GM23248 (cell line): ENCODE results near the gene PHKA2. TPM values are rescaled to one million over a fixed set of nuclear protein-coding genes. Genes with fewer than 3 reads are reported as not detected.
"Not testable (repeated sequence)": the region's sequence is repeated elsewhere in the genome, so short reads cannot be mapped to it uniquely, and the experiment has no call there.

Source experiments
- DNase-seq: peaks from one replicate; pipeline ENCODE4 v3.0.0-alpha.2; 2015
- H2AFZ ChIP-seq: fragments of 200-600 bp; sonication (generic); 2 replicates; pipeline ENCODE4 v1.6.1; 2016; ENCODE audit warnings: antibody characterized with exemption
- H3F3A ChIP-seq: fragments of 200-600 bp; sonication (generic); 2 replicates; pipeline ENCODE4 v1.6.1; 2016; ENCODE audit warnings: mild to moderate bottlenecking, antibody characterized with exemption, mixed run types; ENCODE audit not compliant: insufficient read depth
- H3K27ac ChIP-seq: fragments of 200-600 bp; sonication (generic); 2 replicates; pipeline ENCODE4 v1.5.1; 2016; ENCODE audit warnings: mild to moderate bottlenecking
- H3K27me3 ChIP-seq: fragments of 200-600 bp; sonication (generic); replicated peaks from 2 replicates; pipeline ENCODE4 v1.6.1; 2016; ENCODE audit warnings: mild to moderate bottlenecking; ENCODE audit not compliant: insufficient read depth
- H3K36me3 ChIP-seq: fragments of 200-600 bp; sonication (generic); 2 replicates; pipeline ENCODE4 v1.6.1; 2016; ENCODE audit warnings: low read depth, mild to moderate bottlenecking
- H3K4me1 ChIP-seq: fragments of 200-600 bp; sonication (generic); 2 replicates; pipeline ENCODE4 v1.6.1; 2016; ENCODE audit warnings: mild to moderate bottlenecking; ENCODE audit not compliant: insufficient read depth
- H3K4me2 ChIP-seq: fragments of 200-600 bp; sonication (generic); one replicate; pipeline ENCODE4 v1.6.1; 2016; ENCODE audit warnings: mild to moderate bottlenecking; ENCODE audit not compliant: unreplicated experiment
- H3K4me3 ChIP-seq: fragments of 200-600 bp; sonication (generic); 2 replicates; pipeline ENCODE4 v1.5.1; 2016; ENCODE audit warnings: mild to moderate bottlenecking
- H3K79me2 ChIP-seq: fragments of 200-600 bp; sonication (generic); 2 replicates; pipeline ENCODE4 v1.6.1; 2016; ENCODE audit warnings: mild to moderate bottlenecking; ENCODE audit not compliant: insufficient read depth
- H3K9ac ChIP-seq: fragments of 200-600 bp; sonication (generic); 2 replicates; pipeline ENCODE4 v1.6.1; 2016; ENCODE audit warnings: mild to moderate bottlenecking
- H3K9me2 ChIP-seq: fragments of 200-600 bp; sonication (generic); 2 replicates; pipeline ENCODE4 v1.6.1; 2016; ENCODE audit warnings: mixed run types, mild to moderate bottlenecking, moderate library complexity; ENCODE audit not compliant: insufficient read depth
- H3K9me3 ChIP-seq: fragments of 200-600 bp; sonication (generic); one replicate; pipeline ENCODE4 v1.6.1; 2017; ENCODE audit warnings: low read depth
- H4K20me1 ChIP-seq: fragments of 200-600 bp; sonication (generic); 2 replicates; pipeline ENCODE4 v1.6.0; 2016; ENCODE audit not compliant: insufficient read depth
- EZH2 ChIP-seq: fragments of 200-600 bp; sonication (generic); IDR thresholded peaks from 2 replicates; pipeline ENCODE4 v1.6.1; 2018; ENCODE audit warnings: antibody characterized with exemption, mild to moderate bottlenecking; ENCODE audit not compliant: insufficient read depth, poor library complexity, severe bottlenecking
- EZH2phosphoT487 ChIP-seq: fragments of 200-600 bp; sonication (generic); IDR thresholded peaks from 2 replicates; pipeline ENCODE4 v1.6.1; 2018; ENCODE audit warnings: antibody characterized with exemption, moderate library complexity, mild to moderate bottlenecking, low read depth; ENCODE audit not compliant: insufficient read depth
- WGBS, 2 experiments: methylation state at CpG; one replicate each; pipeline ENCODE4 v1.1.6; 2015 to 2017; ENCODE audit warnings: low lambda C conversion rate in 2 of 2, low coverage in 1 of 2; ENCODE audit errors: missing lambda C conversion rate in 2 of 2; 5-methylcytosine and 5-hydroxymethylcytosine counted together
- in situ Hi-C: fragments of 300-500 bp; cut with MboI; formaldehyde crosslinking; loops from 2 replicates; pipeline ENCODE4 v1.15.0; 2020
- polyA plus RNA-seq: library from polyadenylated mRNA; unstranded; fragments of >200 nt; fragmentation: Nextera tagmentation; extraction: Ambion mirVana; gene quantifications from 2 replicates; pipeline ENCODE4 v1.2.1, GENCODE V29; 2016
- small RNA-seq: library from RNA; depleted of rRNA; stranded (forward); fragments of <200 nt; gene quantifications from one replicate; pipeline ENCODE3, GENCODE V24; 2014; ENCODE audit warnings: low read depth, low replicate concordance
- total RNA-seq: library from RNA; depleted of rRNA; stranded (reverse); fragments of >200 nt; shearing (Covaris generic); gene quantifications from 2 replicates; pipeline ENCODE4 v1.2.3, GENCODE V29; 2014; rRNA removed

PHKA2 gene
- total and polyA plus RNA-seq, 2 experiments from 2014 or later = 6.8 to 9.9 TPM

DNA sequence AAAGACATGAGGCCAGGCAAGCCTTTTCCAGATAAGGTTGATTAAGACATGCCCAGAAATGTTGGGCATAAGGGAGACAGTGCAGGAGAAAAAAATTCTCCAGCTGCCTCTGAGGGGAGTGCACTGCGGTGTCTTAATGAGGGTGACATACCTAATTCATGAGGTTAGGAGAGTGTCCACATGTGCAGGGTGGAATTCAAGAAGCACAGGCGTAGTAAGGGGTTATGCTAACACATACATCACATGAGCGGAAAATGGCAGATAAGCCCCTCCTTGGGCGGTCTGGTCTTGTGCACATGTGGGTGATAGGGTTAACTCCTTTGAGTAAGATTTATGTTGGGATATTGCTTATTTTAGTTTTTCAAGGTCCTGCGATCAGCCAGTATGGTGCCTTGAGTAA, 122.4 kb downstream of the PHKA2 start:
- H3K4me2 ChIP-seq = no peak overlapping the region
- DNase-seq = no peak
- no peaks in the 10 kb centered on the region for H3K27me3 ChIP-seq
- no peaks in the 10 kb centered on the region for H3K9me2 ChIP-seq
- no peaks in the 10 kb centered on the region for H3K36me3 ChIP-seq
- no peaks in the 10 kb centered on the region for H3K9me3 ChIP-seq
- no peaks in the 10 kb centered on the region for H3F3A ChIP-seq
- TF ChIP-seq EZH2phosphoT487 (no peak), EZH2 (no peak)
- H3K27ac ChIP-seq = no peak overlapping the region
- no peaks in the 10 kb centered on the region for H3K4me1 ChIP-seq
- in situ Hi-C loops = no loop called here
- no peak overlapping the region for H3K4me3 ChIP-seq
- no peak overlapping the region for H3K9ac ChIP-seq
- WGBS, 2 experiments = 79 to 89% methylated on average over 5 of the region's 5 CpGs
- no peaks in the 10 kb centered on the region for H3K79me2 ChIP-seq
- no peaks in the 10 kb centered on the region for H4K20me1 ChIP-seq
- H2AFZ ChIP-seq = no peak overlapping the region

DNA sequence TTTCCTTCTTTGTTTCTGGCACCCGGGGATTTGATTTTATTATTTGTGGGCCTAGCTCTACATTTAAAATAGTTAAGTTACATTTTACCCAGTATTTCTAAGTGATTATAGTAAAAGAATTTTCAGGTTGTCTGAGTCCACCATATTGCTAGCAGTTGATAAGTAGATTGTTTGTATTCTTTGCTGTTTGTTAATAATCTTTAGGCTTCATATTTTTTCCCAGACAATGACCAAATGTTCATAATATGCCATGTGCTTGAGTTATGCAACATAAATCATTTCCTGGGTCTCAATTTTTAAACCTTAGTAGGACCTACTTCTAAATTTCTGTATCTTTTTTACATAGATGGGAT, 127.3 kb downstream of the PHKA2 start:
- no peak for TF ChIP-seq EZH2
- TF ChIP-seq EZH2phosphoT487 = no peak
- 64 to 79% methylated on average over 1 of the region's 1 CpG for WGBS, 2 experiments
- DNase-seq = no peak
- H3K4me1 ChIP-seq = no peaks in the 10 kb centered on the region
- H4K20me1 ChIP-seq = no peaks in the 10 kb centered on the region
- H2AFZ ChIP-seq = no peak overlapping the region
- H3K36me3 ChIP-seq = no peaks in the 10 kb centered on the region
- no peaks in the 10 kb centered on the region for H3F3A ChIP-seq
- no peak overlapping the region for H3K4me3 ChIP-seq
- H3K27me3 ChIP-seq = no peaks in the 10 kb centered on the region
- H3K9me3 ChIP-seq = no peaks in the 10 kb centered on the region
- no peak overlapping the region for H3K27ac ChIP-seq
- no peaks in the 10 kb centered on the region for H3K9me2 ChIP-seq
- H3K9ac ChIP-seq = no peak overlapping the region
- in situ Hi-C loops = no loop called here
- H3K79me2 ChIP-seq = no peaks in the 10 kb centered on the region
- H3K4me2 ChIP-seq = no peak overlapping the region

DNA sequence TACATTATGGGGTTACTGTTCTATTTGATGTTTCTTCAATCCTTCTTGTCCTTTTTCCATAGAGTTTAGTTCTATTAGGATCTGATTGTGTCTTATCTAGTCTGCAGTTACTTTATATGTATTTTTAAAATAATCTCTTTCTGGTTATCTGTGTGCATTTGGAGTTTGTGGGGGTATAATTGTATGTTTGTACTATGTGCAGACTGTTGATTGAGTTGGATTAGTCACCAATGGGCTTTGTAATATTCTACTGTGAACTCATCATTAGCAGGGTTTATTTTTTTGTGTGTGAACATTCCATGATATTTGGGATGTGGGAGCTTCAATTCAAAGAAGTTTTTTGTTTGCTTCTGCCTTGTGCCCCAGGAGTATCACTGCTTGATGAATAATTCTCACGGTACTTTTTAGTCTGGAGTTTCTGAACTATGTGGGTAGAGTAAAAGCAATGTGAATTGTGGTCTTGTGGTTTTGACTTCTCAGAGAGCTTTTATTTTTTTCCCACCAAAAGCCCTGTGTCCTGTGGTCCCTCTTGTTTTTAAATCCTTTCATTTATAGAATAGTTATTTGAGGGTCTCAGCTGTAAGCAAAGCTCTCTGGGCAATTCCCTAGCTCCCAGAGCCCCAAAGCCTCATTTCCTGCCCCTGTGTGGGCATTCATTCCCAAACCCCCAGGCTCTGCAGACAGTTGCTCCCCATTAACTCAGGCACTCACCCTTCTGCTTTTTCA, 127.8 kb downstream of the PHKA2 start:
- DNase-seq = peak; percentile 10
- 33 to 54% methylated on average over 1 of the region's 1 CpG for WGBS, 2 experiments
- Histone ChIP-seq H3K79me2 (no peaks in the 10 kb centered on the region), H3K9me3 (no peaks in the 10 kb centered on the region), H4K20me1 (no peaks in the 10 kb centered on the region), H3K27ac (no peak overlapping the region), H3K4me1 (no peaks in the 10 kb centered on the region), H3K4me2 (no peak overlapping the region), H3K4me3 (no peak overlapping the region), H3K9ac (no peak overlapping the region), H3K27me3 (no peaks in the 10 kb centered on the region), H3K9me2 (no peaks in the 10 kb centered on the region), H3K36me3 (no peaks in the 10 kb centered on the region), H3F3A (no peaks in the 10 kb centered on the region), H2AFZ (no peak overlapping the region)
- TF ChIP-seq EZH2phosphoT487 (no peak), EZH2 (no peak)
- in situ Hi-C loops = no loop called here

GRCh38 chrX:18847901-18848300, 136.0 kb downstream of the PHKA2 start:
- H3K9me3 ChIP-seq, H3K79me2 ChIP-seq, H3K9me2 ChIP-seq, H3K27me3 ChIP-seq, H3K36me3 ChIP-seq, H3K4me1 ChIP-seq, H3F3A ChIP-seq, H3K4me2 ChIP-seq, H2AFZ ChIP-seq, in situ Hi-C loops, H3K9ac ChIP-seq, H3K27ac ChIP-seq, DNase-seq, H4K20me1 ChIP-seq, H3K4me3 ChIP-seq: not testable (repeated sequence)
- WGBS, 2 experiments = 56 to 63% methylated on average over 3 of the region's 3 CpGs

Small RNAs within 50 kb of the gene (small RNA-seq; reads per million reads assigned to genes)
- not detected for gene RN7SL48P

Other genes with a start within 250 kb of the PHKA2 start
- gene ADGRG2, start 138.4 kb upstream of the PHKA2 start, total RNA-seq = under 0.01 TPM in 1 of 2 replicates, not detected in the other
- gene ADGRG2, start 138.4 kb upstream of the PHKA2 start, polyA plus RNA-seq = 0.09 and 0.10 TPM in 2 replicates